ENCODE results near the gene STC2. TPM values are rescaled to one million over a fixed set of nuclear protein-coding genes. Genes with fewer than 3 reads are reported as not detected.

STC2 gene
- total and polyA plus RNA-seq, 2 experiments from 2014 or later, result 27.3 to 132 TPM

- no peak overlapping the region for H3K4me3 Mint-ChIP-seq
- no peaks in the 10 kb centered on the region for H3K4me1 ChIP-seq (ENCODE audit: insufficient read depth)
- no peaks in the 10 kb centered on the region for H3K36me3 ChIP-seq (ENCODE audit: insufficient read depth)
- ATAC-seq (peak; percentile 90), DNase-seq (ENCODE audit: low spot score) (no peak)
- H3K27me3 ChIP-seq (ENCODE audit: insufficient read depth), result no peaks in the 10 kb centered on the region
- H3F3A ChIP-seq (replicated peaks; ENCODE audit: low read depth), result no peaks in the 10 kb centered on the region
- H3K36me3 Mint-ChIP-seq (ENCODE audit: low read depth), result no peaks in the 10 kb centered on the region
- no peaks in the 10 kb centered on the region for H3K9me2 ChIP-seq (ENCODE audit: insufficient read depth)
- no peak overlapping the region for H2AFZ ChIP-seq
- H3K4me1 Mint-ChIP-seq, result peaks cover 7% of the 10 kb centered on the region; the same call in 2 of the 3 replicates
- no peaks in the 10 kb centered on the region for H4K20me1 ChIP-seq (replicated peaks; ENCODE audit: insufficient read depth)
- H3K27ac ChIP-seq (ENCODE audit: low read depth), result no peak overlapping the region
- no peaks in the 10 kb centered on the region for H3K9me3 Mint-ChIP-seq
- H3K27ac Mint-ChIP-seq, result no peak overlapping the region
- H3K27me3 Mint-ChIP-seq (ENCODE audit: insufficient read depth, low read depth, poor library complexity), result no peaks in the 10 kb centered on the region
- H3K4me3 ChIP-seq, result no peak overlapping the region
- H3K79me2 ChIP-seq (replicated peaks; ENCODE audit: insufficient read depth), result no peaks in the 10 kb centered on the region
- H3K4me2 ChIP-seq, result no peak overlapping the region
- TF ChIP-seq EZH2phosphoT487 (IDR thresholded peaks at IDR 0.05; ENCODE audit: unreplicated experiment), result no peak
These were observed 26.4 kb upstream of the STC2 start for GRCh38 chr5:173354645-173355044.

- H3K27ac Mint-ChIP-seq, result no peak overlapping the region
- Histone ChIP-seq H3K36me3 (ENCODE audit: insufficient read depth) (no peaks in the 10 kb centered on the region), H2AFZ (0 out of 2 replicates have a peak overlapping the region, but pooled peaks have one; percentile 43), H3K4me2 (no peak overlapping the region), H3K9me2 (ENCODE audit: insufficient read depth) (no peaks in the 10 kb centered on the region), H3K27me3 (ENCODE audit: insufficient read depth) (no peaks in the 10 kb centered on the region), H3K4me1 (ENCODE audit: insufficient read depth) (no peaks in the 10 kb centered on the region), H4K20me1 (replicated peaks; ENCODE audit: insufficient read depth) (no peaks in the 10 kb centered on the region), H3K4me3 (no peak overlapping the region), H3K79me2 (replicated peaks; ENCODE audit: insufficient read depth) (no peaks in the 10 kb centered on the region), H3F3A (replicated peaks; ENCODE audit: low read depth) (no peaks in the 10 kb centered on the region), H3K27ac (ENCODE audit: low read depth) (no peak overlapping the region)
- no peak overlapping the region for H3K4me3 Mint-ChIP-seq
- H3K4me1 Mint-ChIP-seq, result peaks cover 7% of the 10 kb centered on the region; the same call in 2 of the 3 replicates
- no peaks in the 10 kb centered on the region for H3K27me3 Mint-ChIP-seq (ENCODE audit: insufficient read depth, low read depth, poor library complexity)
- no peaks in the 10 kb centered on the region for H3K9me3 Mint-ChIP-seq
- H3K36me3 Mint-ChIP-seq (ENCODE audit: low read depth), result no peaks in the 10 kb centered on the region
- ATAC-seq, result peak; percentile 51
- TF ChIP-seq, protein P1, sequence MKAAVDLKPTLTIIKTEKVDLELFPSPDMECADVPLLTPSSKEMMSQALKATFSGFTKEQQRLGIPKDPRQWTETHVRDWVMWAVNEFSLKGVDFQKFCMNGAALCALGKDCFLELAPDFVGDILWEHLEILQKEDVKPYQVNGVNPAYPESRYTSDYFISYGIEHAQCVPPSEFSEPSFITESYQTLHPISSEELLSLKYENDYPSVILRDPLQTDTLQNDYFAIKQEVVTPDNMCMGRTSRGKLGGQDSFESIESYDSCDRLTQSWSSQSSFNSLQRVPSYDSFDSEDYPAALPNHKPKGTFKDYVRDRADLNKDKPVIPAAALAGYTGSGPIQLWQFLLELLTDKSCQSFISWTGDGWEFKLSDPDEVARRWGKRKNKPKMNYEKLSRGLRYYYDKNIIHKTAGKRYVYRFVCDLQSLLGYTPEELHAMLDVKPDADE (IDR thresholded peaks at IDR 0.05), result no peak
- TF ChIP-seq STAT1 (IDR thresholded peaks at IDR 0.05; ENCODE audit: unreplicated experiment) (no peak), ZNF114 (CRISPR knock-in tag; IDR thresholded peaks at IDR 0.05) (no peak), NANOG (IDR thresholded peaks at IDR 0.05; ENCODE audit: borderline replicate concordance) (no peak), EZH2phosphoT487 (IDR thresholded peaks at IDR 0.05; ENCODE audit: unreplicated experiment) (no peak)
- DNase-seq (ENCODE audit: low spot score), result no peak
These were observed 24.4 kb upstream of the STC2 start for GRCh38 chr5:173352366-173353349.

GRCh38 chr5:173342813-173343755 lies 14.9 kb upstream of the STC2 start:
- Mint-ChIP-seq H3K27ac (no peak overlapping the region), H3K4me1 (peaks cover 19% of the 10 kb centered on the region), H3K36me3 (ENCODE audit: low read depth) (no peaks in the 10 kb centered on the region), H3K27me3 (ENCODE audit: insufficient read depth, low read depth, poor library complexity) (peaks cover 15% of the 10 kb centered on the region), H3K9me3 (no peaks in the 10 kb centered on the region; the same call in 1 of the 3 replicates), H3K4me3 (no peak overlapping the region)
- peaks cover 4% of the 10 kb centered on the region for H3K4me1 ChIP-seq (ENCODE audit: insufficient read depth)
- no peaks in the 10 kb centered on the region; the same call in 1 of the 2 replicates for H3K9me2 ChIP-seq (ENCODE audit: insufficient read depth)
- no peaks in the 10 kb centered on the region for H3K79me2 ChIP-seq (replicated peaks; ENCODE audit: insufficient read depth)
- no peak for DNase-seq (ENCODE audit: low spot score)
- H3K27me3 ChIP-seq (ENCODE audit: insufficient read depth), result no peaks in the 10 kb centered on the region
- no peak for ATAC-seq
- H2AFZ ChIP-seq, result no peak overlapping the region
- H3K4me3 ChIP-seq, result no peak overlapping the region
- H4K20me1 ChIP-seq (replicated peaks; ENCODE audit: insufficient read depth), result no peaks in the 10 kb centered on the region
- no peaks in the 10 kb centered on the region for H3F3A ChIP-seq (replicated peaks; ENCODE audit: low read depth)
- H3K27ac ChIP-seq (ENCODE audit: low read depth), result no peak overlapping the region
- no peaks in the 10 kb centered on the region for H3K36me3 ChIP-seq (ENCODE audit: insufficient read depth)
- H3K4me2 ChIP-seq, result no peak overlapping the region
- TF ChIP-seq CTCF (conservative IDR thresholded peaks at IDR 0.05; ENCODE audit: low read depth in 2 of 2) (no peak), EZH2 (IDR thresholded peaks at IDR 0.05; ENCODE audit: low read depth, unreplicated experiment) (no peak), NANOG (IDR thresholded peaks at IDR 0.05; ENCODE audit: borderline replicate concordance) (no peak), CREB1 (CRISPR knock-in tag; IDR thresholded peaks at IDR 0.05; ENCODE audit: low read depth) (no peak), STAT1 (IDR thresholded peaks at IDR 0.05; ENCODE audit: unreplicated experiment) (no peak), JUNB (IDR thresholded peaks at IDR 0.05; ENCODE audit: unreplicated experiment) (no peak), ZNF114 (CRISPR knock-in tag; IDR thresholded peaks at IDR 0.05) (no peak), EZH2phosphoT487 (IDR thresholded peaks at IDR 0.05; ENCODE audit: unreplicated experiment) (no peak)

Measured in GM23338 (cell line).